Activated CD8-positive, alpha-beta T cell treated with anti-CD3 and anti-CD28 coated beads for 36 hours (primary cell): ENCODE data around the gene NRG3. TPM values are rescaled to one million over a fixed set of nuclear protein-coding genes. Genes with fewer than 3 reads are reported as not detected.

Source experiments
- ATAC-seq: fragments of 200-7000 bp; cut with Tn5 transposase; one replicate; pipeline ENCODE4 v1.10.0; 2021; ENCODE audit warnings: mild to moderate bottlenecking, moderate library complexity
- CTCF ChIA-PET: fragments of 350-600 bp; sonication (Branson Sonifier 250); formaldehyde crosslinking; loops from one replicate; lab custom pipeline; 2021; ENCODE audit warnings: antibody characterized with exemption; lab: Charles Lee
- POLR2A ChIA-PET: fragments of 350-600 bp; sonication (Branson Sonifier 250); formaldehyde crosslinking; loops from one replicate; lab custom pipeline; 2021; ENCODE audit warnings: antibody characterized with exemption; lab: Charles Lee
- DNase-seq: peaks from one replicate; pipeline ENCODE4 v3.0.0-alpha.2; 2020
- H3K27ac Mint-ChIP-seq: one replicate; pipeline ENCODE4 v1.8.0; 2021; ENCODE audit warnings: mild to moderate bottlenecking, mixed read lengths
- H3K27me3 Mint-ChIP-seq: one replicate; pipeline ENCODE4 v1.8.0; 2021; ENCODE audit warnings: mixed read lengths
- H3K36me3 Mint-ChIP-seq: one replicate; pipeline ENCODE4 v1.8.0; 2021; ENCODE audit warnings: low read depth, mixed read lengths
- H3K4me1 Mint-ChIP-seq: one replicate; pipeline ENCODE4 v1.8.0; 2021; ENCODE audit warnings: low read depth, mixed read lengths
- H3K4me3 Mint-ChIP-seq: one replicate; pipeline ENCODE4 v1.8.0; 2021; ENCODE audit warnings: mild to moderate bottlenecking, moderate library complexity, mixed read lengths
- H3K9me3 Mint-ChIP-seq: one replicate; pipeline ENCODE4 v1.8.0; 2021; ENCODE audit warnings: mixed read lengths
- CTCF ChIP-seq: fragments of 200-600 bp; IDR thresholded peaks from one replicate; pipeline ENCODE4 v1.8.0; 2022; ENCODE audit warnings: antibody characterized with exemption, mild to moderate bottlenecking
- intact Hi-C: fragments of 100-400 bp; cut with micrococcal nuclease; formaldehyde crosslinking; loops from one replicate; pipeline ENCODE4 v1.10.0; 2022
- total RNA-seq, 2 experiments: library from RNA; stranded (reverse); gene quantifications; one replicate each; pipeline ENCODE4 v1.2.3, GENCODE V29; 2021

Gene NRG3
- total RNA-seq, 2 experiments from 2014 or later, result not detected

GRCh38 chr10:82075605-82076004, 200.6 kb downstream of the NRG3 start:
- peaks cover 7% of the 10 kb centered on the region for H3K9me3 Mint-ChIP-seq
- H3K4me3 Mint-ChIP-seq, result no peak overlapping the region
- no peak for TF ChIP-seq CTCF
- intact Hi-C loops, result no loop called here
- H3K27ac Mint-ChIP-seq, result no peak overlapping the region
- no peaks in the 10 kb centered on the region for H3K27me3 Mint-ChIP-seq
- H3K36me3 Mint-ChIP-seq, result no peaks in the 10 kb centered on the region
- DNase-seq, result no peak
- ChIA-PET CTCF (no interaction called here), POLR2A (no interaction called here)
- no peak for ATAC-seq
- H3K4me1 Mint-ChIP-seq, result no peaks in the 10 kb centered on the region

- H3K27me3 Mint-ChIP-seq, result no peaks in the 10 kb centered on the region
- ChIA-PET POLR2A (no interaction called here), CTCF (no interaction called here)
- no peak overlapping the region for H3K27ac Mint-ChIP-seq
- peaks cover 4% of the 10 kb centered on the region for H3K9me3 Mint-ChIP-seq
- no peak for TF ChIP-seq CTCF
- intact Hi-C loops, result no loop called here
- H3K4me1 Mint-ChIP-seq, result no peaks in the 10 kb centered on the region
- H3K4me3 Mint-ChIP-seq, result no peak overlapping the region
- DNase-seq, result no peak
- no peaks in the 10 kb centered on the region for H3K36me3 Mint-ChIP-seq
- no peak for ATAC-seq
Observed at GRCh38 chr10:82084496-82084895, 209.5 kb downstream of the NRG3 start.

GRCh38 chr10:82084904-82085303, 209.9 kb downstream of the NRG3 start:
- Mint-ChIP-seq H3K4me1 (no peaks in the 10 kb centered on the region), H3K4me3 (no peak overlapping the region), H3K36me3 (no peaks in the 10 kb centered on the region), H3K27me3 (no peaks in the 10 kb centered on the region), H3K9me3 (peaks cover 4% of the 10 kb centered on the region), H3K27ac (no peak overlapping the region)
- no peak for TF ChIP-seq CTCF
- DNase-seq (no peak), ATAC-seq (no peak)
- intact Hi-C loops, result no loop called here
- POLR2A ChIA-PET, result no interaction called here
- CTCF ChIA-PET, result no interaction called here

GRCh38 chr10:82089327-82089726, 214.3 kb downstream of the NRG3 start:
- H3K9me3 Mint-ChIP-seq, result peaks cover 2% of the 10 kb centered on the region
- CTCF ChIA-PET, result no interaction called here
- H3K36me3 Mint-ChIP-seq, result no peaks in the 10 kb centered on the region
- H3K4me3 Mint-ChIP-seq, result no peak overlapping the region
- H3K27ac Mint-ChIP-seq, result no peak overlapping the region
- no peaks in the 10 kb centered on the region for H3K27me3 Mint-ChIP-seq
- no peak for DNase-seq
- intact Hi-C loops, result no loop called here
- no peak for TF ChIP-seq CTCF
- POLR2A ChIA-PET, result no interaction called here
- H3K4me1 Mint-ChIP-seq, result no peaks in the 10 kb centered on the region
- no peak for ATAC-seq

- H3K27me3 Mint-ChIP-seq, result no peaks in the 10 kb centered on the region
- DNase-seq (no peak), ATAC-seq (no peak)
- no peaks in the 10 kb centered on the region for H3K4me1 Mint-ChIP-seq
- POLR2A ChIA-PET, result no interaction called here
- H3K9me3 Mint-ChIP-seq, result peaks cover 3% of the 10 kb centered on the region
- CTCF ChIA-PET, result no interaction called here
- H3K27ac Mint-ChIP-seq, result no peak overlapping the region
- no peaks in the 10 kb centered on the region for H3K36me3 Mint-ChIP-seq
- no peak for TF ChIP-seq CTCF
- intact Hi-C loops, result no loop called here
- H3K4me3 Mint-ChIP-seq, result no peak overlapping the region
Observed at GRCh38 chr10:82091413-82091812, 216.4 kb downstream of the NRG3 start.
